ENCODE results near the gene KRTAP10-7. TPM values are rescaled to one million over a fixed set of nuclear protein-coding genes. Genes with fewer than 3 reads are reported as not detected.

KRTAP10-7 gene
- total RNA-seq, 2 experiments from 2014 or later = not detected

GRCh38 chr21:44603109-44603875 lies 2.9 kb downstream of the KRTAP10-7 start:
- ChIA-PET CTCF (ENCODE audit: unreplicated experiment) (no interaction called here), POLR2A (no interaction called here)
- no peak overlapping the region for H2AFZ ChIP-seq (ENCODE audit: low read length)
- no peak for DNase-seq (ENCODE audit: low spot score)
- H3K4me2 ChIP-seq (ENCODE audit: low read length) = no peak overlapping the region
- H3K9me3 ChIP-seq (ENCODE audit: low read length) = no peaks in the 10 kb centered on the region
- no peak overlapping the region for H3K27ac ChIP-seq (ENCODE audit: low read depth, low read length, poor library complexity, severe bottlenecking)
- no peak for TF ChIP-seq EZH2phosphoT487 (IDR thresholded peaks at IDR 0.05; ENCODE audit: borderline replicate concordance, low read depth, low read length)
- TF ChIP-seq, protein P1, sequence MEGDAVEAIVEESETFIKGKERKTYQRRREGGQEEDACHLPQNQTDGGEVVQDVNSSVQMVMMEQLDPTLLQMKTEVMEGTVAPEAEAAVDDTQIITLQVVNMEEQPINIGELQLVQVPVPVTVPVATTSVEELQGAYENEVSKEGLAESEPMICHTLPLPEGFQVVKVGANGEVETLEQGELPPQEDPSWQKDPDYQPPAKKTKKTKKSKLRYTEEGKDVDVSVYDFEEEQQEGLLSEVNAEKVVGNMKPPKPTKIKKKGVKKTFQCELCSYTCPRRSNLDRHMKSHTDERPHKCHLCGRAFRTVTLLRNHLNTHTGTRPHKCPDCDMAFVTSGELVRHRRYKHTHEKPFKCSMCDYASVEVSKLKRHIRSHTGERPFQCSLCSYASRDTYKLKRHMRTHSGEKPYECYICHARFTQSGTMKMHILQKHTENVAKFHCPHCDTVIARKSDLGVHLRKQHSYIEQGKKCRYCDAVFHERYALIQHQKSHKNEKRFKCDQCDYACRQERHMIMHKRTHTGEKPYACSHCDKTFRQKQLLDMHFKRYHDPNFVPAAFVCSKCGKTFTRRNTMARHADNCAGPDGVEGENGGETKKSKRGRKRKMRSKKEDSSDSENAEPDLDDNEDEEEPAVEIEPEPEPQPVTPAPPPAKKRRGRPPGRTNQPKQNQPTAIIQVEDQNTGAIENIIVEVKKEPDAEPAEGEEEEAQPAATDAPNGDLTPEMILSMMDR (conservative IDR thresholded peaks at IDR 0.05; ENCODE audit: low read length) = no peak
- intact Hi-C loops (cut with micrococcal nuclease; ENCODE audit: unreplicated experiment) = no loop called here
- H3K4me3 ChIP-seq (ENCODE audit: low read depth, low read length, poor library complexity, severe bottlenecking) = no peak overlapping the region
- BruUV-seq (replicated peaks) = no TSS peak
- no peaks in the 10 kb centered on the region for H4K20me1 ChIP-seq (ENCODE audit: insufficient read depth, low read length)
- H3K4me1 ChIP-seq (ENCODE audit: insufficient read depth, low read length, poor library complexity, severe bottlenecking) = no peaks in the 10 kb centered on the region
- H3K79me2 ChIP-seq (ENCODE audit: insufficient read depth, low read depth, low read length) = no peaks in the 10 kb centered on the region
- H3K9me2 ChIP-seq (ENCODE audit: insufficient read depth, low read length) = no peaks in the 10 kb centered on the region
- no peaks in the 10 kb centered on the region for H3K36me3 ChIP-seq (ENCODE audit: insufficient read depth, low read length)

DNA sequence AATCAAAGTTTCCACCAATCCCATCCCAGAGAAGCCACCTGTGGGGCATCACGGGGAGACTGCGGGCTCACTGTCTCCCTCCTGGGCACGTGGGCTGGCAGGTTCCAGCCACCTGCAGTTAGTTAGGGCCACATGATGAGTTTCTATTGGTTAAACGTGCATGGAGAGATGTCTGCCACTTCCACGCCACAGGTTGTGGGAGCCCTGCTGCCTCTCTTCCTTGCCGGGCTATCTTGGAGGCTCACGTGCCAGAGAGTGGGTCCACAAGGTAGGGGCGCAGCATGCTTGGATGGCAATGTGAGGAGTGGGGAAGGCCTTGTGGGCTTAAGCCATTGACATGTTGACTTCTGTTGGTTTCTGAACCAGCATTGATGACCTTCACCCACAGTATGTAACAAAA lies 3.5 kb downstream of the KRTAP10-7 start:
- Histone ChIP-seq H4K20me1 (ENCODE audit: insufficient read depth, low read length) (no peaks in the 10 kb centered on the region), H2AFZ (ENCODE audit: low read length) (no peak overlapping the region), H3K27ac (ENCODE audit: low read depth, low read length, poor library complexity, severe bottlenecking) (no peak overlapping the region), H3K36me3 (ENCODE audit: insufficient read depth, low read length) (no peaks in the 10 kb centered on the region), H3K4me3 (ENCODE audit: low read depth, low read length, poor library complexity, severe bottlenecking) (no peak overlapping the region), H3K79me2 (ENCODE audit: insufficient read depth, low read depth, low read length) (no peaks in the 10 kb centered on the region), H3K9me3 (ENCODE audit: low read length) (no peaks in the 10 kb centered on the region), H3K4me2 (ENCODE audit: low read length) (no peak overlapping the region), H3K9me2 (ENCODE audit: insufficient read depth, low read length) (no peaks in the 10 kb centered on the region), H3K4me1 (ENCODE audit: insufficient read depth, low read length, poor library complexity, severe bottlenecking) (no peaks in the 10 kb centered on the region)
- POLR2A ChIA-PET = no interaction called here
- DNase-seq (ENCODE audit: low spot score) = no peak
- TF ChIP-seq, protein P1 (conservative IDR thresholded peaks at IDR 0.05; ENCODE audit: low read length) = no peak
- no peak for TF ChIP-seq EZH2phosphoT487 (IDR thresholded peaks at IDR 0.05; ENCODE audit: borderline replicate concordance, low read depth, low read length)
- no TSS peak for BruUV-seq (replicated peaks)
- intact Hi-C loops (cut with micrococcal nuclease; ENCODE audit: unreplicated experiment) = no loop called here
- CTCF ChIA-PET (ENCODE audit: unreplicated experiment) = no interaction called here

DNA sequence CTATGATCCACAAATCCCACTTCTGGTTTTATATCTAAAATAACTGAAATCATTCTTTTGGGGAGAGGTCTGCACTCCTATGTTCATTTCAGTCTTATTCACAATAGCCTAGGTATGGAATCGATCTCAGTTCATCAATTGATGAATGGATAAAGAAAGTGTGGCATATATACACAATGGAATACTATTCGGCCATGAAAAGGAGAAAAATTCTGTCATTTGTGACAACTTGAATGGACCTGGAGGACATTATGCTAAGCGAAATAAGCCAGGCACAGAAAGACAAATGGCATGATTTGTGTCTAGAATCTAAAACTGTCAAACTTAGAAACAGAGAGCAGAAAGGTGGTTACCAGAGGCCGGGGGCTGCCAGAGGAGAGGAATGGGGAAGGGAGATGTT lies 6.1 kb downstream of the KRTAP10-7 start:
- CTCF ChIA-PET (ENCODE audit: unreplicated experiment) = no interaction called here
- H3K9me2 ChIP-seq (ENCODE audit: insufficient read depth, low read length) = no peaks in the 10 kb centered on the region
- 0 out of 2 replicates have a peak, but pooled peaks cover 9% of the 10 kb centered on the region for H3K9me3 ChIP-seq (ENCODE audit: low read length)
- no peak overlapping the region for H3K27ac ChIP-seq (ENCODE audit: low read depth, low read length, poor library complexity, severe bottlenecking)
- H4K20me1 ChIP-seq (ENCODE audit: insufficient read depth, low read length) = no peaks in the 10 kb centered on the region
- H3K79me2 ChIP-seq (ENCODE audit: insufficient read depth, low read depth, low read length) = no peaks in the 10 kb centered on the region
- no peak for DNase-seq (ENCODE audit: low spot score)
- H2AFZ ChIP-seq (ENCODE audit: low read length) = no peak overlapping the region
- no peaks in the 10 kb centered on the region for H3K4me1 ChIP-seq (ENCODE audit: insufficient read depth, low read length, poor library complexity, severe bottlenecking)
- no TSS peak for BruUV-seq (replicated peaks)
- H3K4me3 ChIP-seq (ENCODE audit: low read depth, low read length, poor library complexity, severe bottlenecking) = no peak overlapping the region
- H3K36me3 ChIP-seq (ENCODE audit: insufficient read depth, low read length) = no peaks in the 10 kb centered on the region
- intact Hi-C loops (cut with micrococcal nuclease; ENCODE audit: unreplicated experiment) = no loop called here
- no peak for TF ChIP-seq EZH2phosphoT487 (IDR thresholded peaks at IDR 0.05; ENCODE audit: borderline replicate concordance, low read depth, low read length)
- TF ChIP-seq, protein P1 (conservative IDR thresholded peaks at IDR 0.05; ENCODE audit: low read length) = no peak
- no peak overlapping the region for H3K4me2 ChIP-seq (ENCODE audit: low read length)
- POLR2A ChIA-PET = no interaction called here
